Hematopoietic multipotent progenitor cell treated with erythropoietin and hydrocortisone succinate and interleukin-3 and kit ligand, for 6 days (in vitro differentiated cells): ENCODE measurements around the gene TSKU.

ENCODE experiments used
- DNase-seq: peaks from one replicate; pipeline ENCODE4 v3.0.0-alpha.2; 2015

TSKU gene, protein sequence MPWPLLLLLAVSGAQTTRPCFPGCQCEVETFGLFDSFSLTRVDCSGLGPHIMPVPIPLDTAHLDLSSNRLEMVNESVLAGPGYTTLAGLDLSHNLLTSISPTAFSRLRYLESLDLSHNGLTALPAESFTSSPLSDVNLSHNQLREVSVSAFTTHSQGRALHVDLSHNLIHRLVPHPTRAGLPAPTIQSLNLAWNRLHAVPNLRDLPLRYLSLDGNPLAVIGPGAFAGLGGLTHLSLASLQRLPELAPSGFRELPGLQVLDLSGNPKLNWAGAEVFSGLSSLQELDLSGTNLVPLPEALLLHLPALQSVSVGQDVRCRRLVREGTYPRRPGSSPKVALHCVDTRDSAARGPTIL

DNA sequence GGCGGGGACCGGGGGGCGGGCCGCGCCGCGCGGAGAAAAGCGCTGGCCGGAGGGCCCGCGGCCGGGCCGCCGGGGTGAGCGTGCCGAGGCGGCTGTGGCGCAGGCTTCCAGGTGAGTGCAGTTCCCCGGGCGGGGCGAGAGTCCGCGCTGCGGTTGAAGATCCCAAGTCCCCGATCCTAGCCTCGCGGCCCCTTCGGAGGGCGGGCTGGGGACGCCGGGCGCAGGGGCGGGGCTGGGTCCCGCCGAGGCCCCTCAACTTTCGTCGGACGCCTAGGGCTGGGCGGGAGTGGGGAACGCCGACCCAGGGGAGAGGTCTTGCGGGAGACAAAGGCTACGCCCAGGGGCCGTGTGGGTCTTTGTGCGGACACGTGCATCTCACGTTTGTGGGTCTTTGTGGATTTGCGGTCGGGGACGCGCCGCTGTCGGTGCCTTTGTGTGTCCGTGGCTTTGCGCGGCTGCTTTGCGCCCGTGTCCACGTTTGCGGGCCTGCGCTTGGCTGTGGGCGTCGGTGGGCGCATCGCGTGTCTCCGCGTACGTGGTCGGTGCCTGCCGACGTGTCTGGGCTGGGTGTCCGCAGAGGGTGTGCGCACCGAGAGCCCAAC lies at the start of gene TSKU:
TSS of gene TSKU (plus strand) at position 63 of the 602 bp plus-strand sequence. CDS start 12,261 bp downstream, outside the sequence.
- DNase-seq = peak; percentile 32

DNA sequence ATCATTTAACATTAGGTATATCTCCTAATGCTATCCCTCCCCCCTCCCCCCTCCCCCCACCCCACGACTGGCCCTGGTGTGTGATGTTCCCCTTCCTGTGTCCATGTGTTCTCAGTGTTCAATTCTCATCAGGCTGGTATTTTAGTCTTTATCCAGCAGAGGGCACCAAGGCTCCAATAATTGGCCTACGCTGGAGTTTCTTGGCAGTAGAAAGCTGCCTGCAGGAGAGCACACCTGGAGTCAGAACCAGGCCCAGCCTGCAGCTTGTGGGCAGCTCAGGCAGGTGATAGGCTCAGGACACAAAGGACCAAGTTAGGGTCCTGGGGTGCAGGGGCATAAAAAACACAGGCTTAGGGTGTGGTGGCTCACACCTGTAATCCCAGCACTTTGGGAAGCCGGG lies 49.2 kb upstream of the TSKU start:
- DNase-seq = peak; percentile 89

DNA sequence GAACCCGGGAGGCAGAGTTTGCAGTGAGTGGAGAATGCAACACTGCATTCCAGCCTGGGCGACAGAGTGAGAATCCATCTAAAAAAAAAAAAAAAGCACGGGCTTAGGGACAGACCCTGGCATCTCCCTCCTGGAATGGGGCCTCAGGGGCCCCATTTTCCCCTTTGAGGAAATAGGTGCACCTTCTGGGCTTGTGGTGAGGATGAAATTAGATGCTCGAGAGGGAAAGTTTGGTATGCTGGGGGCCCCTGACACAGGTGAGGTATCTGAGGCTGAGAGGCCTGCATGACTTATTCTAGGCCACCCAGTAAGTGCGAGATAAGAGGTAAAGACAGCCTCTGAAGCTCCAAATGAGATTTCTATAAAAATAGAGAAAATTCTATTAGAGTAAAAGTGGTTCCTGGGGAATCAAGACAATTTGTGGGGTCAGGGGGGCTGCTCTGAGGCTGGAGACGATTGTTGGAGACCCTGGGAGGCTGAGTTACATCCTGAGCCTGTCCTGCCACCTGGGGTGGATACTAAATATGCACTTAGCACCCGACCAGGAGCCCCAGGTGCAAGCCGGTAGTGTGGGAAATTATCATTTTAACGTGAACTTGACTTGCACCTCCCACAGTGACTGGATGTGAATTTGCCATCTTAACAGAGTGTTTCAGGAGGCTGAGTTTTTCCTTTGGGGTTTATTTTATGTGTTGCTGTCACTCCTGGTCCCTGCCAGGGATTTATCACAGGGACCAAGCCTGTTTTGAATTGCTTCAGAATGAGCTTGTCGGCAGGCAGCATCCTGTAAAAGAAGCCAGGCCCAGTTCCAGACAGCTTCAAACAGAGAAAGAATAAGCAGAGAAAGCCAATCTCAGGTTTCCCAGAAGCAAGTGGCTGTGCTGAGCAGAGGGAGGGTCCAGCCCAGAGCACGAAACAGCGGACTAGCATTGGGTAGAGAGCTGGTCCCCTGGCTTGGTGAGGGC lies 48.4 kb upstream of the TSKU start:
- no peak for DNase-seq

DNA sequence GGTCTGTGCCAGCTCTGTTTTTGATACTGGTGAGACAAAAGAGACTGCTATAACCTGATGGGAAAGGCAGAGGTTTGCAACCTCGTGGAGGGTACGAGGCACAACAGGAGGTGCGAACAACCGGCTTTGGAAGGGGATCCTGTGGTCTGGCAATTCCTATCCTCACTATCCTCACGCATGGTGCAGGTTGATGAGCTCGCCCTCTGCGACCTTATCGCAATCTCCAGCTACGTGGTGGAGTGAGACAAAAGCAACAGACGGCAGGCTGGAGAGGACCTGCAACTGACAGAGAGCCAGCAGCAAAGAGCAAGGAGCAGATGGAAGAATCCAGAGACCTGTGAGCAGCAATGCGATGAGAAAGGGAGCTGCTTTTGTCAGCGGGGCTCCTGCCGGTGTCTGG lies 47.3 kb upstream of the TSKU start:
- DNase-seq = peak; percentile 59

DNA sequence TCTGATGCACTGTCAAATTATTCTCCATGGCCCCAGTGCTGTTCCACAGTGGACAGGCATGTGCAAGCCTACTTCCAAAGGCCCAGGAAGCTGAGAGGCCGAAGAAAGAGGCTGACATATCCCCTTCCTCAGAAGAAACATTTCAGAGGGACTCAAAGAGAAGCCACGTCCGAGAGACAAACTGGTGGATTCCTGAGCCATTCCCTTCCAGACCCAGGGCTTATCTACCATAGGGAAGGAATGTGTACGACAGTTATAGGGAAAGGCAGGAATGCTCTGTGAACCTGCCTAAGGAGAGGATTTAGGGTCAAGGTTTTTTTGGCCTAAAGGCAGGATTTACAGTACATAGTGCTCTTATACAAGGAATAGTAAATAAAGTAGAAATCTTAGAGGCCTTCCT lies 46.9 kb upstream of the TSKU start:
- no peak for DNase-seq

DNA sequence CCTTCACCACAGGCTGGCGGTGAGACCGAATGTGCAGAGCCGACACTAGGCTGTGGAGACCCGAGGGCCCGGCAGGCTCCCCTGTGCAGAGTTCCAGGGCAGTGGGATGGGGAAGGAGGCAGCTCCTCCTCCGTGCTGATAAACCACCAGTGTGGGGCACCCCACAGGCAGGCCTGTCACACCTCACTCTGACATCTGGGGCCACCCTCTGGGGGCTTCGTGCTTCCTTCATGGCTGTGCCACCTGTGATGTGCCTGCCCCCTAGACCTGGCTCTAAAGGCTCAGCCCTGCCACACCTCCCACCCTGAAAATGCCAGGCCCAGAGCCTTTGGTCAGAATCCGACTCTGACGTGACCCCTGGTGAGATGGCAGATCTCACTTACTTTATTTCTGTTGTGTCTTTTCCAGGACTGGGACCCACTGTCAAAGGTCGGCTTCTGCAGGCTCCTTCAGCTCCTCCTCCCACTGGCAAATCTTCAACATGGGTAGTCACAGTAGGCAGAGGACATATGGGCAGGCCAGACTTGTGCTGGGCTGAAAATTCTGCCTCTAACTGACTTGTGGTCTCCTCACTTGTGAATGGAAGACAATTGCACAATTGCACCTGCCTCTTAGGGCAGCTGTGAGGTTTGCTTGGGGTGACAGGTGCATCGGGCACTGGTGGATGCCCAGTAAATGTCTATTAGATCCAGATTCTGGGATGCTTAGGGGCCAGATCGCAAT lies 46.2 kb upstream of the TSKU start:
- DNase-seq = no peak

DNA sequence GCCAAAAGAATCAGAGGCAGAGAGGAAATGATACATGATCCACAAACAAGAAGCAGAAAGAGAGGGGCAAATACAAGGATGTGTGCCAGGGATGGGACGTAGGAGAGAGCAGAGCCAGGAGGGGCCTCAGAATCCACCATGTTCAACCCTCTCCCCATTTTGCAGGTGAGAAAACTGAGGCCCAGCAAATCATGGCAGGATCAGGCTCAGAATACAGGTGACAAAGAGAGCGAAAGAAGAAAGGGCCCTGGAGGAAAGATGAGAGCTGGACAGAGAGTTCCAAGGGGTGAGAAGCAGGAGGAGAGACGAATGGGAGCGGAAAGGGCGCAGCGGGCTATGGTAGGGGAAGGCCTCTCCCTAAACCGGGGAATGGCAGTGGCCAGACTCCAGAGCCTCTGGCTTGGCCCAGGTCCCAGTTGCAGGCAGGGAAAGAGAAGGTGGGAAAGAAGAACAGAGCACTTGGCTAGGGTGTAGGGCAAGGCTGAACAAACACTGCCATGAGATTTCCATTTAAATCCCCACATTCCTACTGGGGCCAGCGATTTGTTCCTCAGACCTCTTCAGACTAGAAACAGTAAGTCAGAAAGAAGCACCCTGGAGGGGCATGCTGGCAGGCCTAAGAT lies 44.4 kb upstream of the TSKU start:
- DNase-seq = no peak

DNA sequence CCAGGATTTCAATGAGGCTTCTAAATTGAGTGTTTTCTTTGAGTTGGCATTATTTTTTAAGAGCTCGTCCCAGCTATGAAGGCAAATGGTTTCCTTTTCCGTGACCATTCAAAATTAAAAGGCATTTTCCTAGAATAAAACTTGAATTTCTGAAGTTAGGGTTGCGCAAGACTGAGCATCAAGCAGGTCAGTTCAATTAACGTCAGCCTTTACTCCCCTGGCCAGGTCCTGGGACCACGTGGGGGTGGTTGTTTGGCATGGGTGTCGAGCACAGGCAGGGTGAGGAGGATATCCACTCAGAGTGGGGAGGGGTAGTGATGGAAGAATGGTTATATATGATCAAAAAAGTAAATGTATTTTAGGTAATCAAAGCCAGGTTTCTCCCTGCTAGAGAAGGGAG lies 43.4 kb upstream of the TSKU start:
- no peak for DNase-seq

DNA sequence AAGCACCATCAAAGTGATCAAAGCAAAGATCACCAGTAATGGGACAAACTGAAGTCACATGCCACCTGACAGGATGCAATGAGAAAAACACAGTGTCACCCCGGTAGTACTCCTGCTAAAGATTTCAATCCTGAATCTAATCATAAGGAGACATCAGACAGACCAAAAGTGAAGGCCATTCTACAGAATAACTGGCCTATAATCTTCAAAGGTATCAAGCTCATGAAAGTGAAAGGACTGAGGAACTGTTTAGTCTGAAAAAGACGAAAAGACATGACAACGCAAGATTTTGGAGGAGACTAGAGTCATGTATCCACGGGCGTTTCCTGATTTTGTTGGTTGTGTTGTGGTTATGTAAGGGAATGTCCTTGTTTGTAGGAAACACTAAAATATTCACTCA lies 42.4 kb upstream of the TSKU start:
- no peak for DNase-seq

DNA sequence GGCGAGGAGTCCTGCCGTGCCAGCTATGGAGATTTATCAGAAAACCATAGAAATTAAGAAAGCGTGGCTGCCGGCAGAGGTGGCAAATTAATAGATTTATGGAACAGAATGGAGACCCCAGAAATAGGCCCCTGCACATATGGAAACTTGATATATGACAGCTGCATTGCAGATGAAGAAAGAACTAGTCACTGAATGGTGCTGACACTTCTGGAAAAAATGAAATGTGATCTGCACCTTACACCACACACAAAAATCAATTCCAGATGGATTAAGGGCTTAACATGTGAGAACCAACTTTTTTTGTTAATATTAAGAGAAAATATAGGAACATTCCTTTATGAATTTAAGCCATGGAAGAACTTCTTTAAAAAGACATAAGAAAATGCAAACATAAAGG lies 40.3 kb upstream of the TSKU start:
- DNase-seq = no peak

DNA sequence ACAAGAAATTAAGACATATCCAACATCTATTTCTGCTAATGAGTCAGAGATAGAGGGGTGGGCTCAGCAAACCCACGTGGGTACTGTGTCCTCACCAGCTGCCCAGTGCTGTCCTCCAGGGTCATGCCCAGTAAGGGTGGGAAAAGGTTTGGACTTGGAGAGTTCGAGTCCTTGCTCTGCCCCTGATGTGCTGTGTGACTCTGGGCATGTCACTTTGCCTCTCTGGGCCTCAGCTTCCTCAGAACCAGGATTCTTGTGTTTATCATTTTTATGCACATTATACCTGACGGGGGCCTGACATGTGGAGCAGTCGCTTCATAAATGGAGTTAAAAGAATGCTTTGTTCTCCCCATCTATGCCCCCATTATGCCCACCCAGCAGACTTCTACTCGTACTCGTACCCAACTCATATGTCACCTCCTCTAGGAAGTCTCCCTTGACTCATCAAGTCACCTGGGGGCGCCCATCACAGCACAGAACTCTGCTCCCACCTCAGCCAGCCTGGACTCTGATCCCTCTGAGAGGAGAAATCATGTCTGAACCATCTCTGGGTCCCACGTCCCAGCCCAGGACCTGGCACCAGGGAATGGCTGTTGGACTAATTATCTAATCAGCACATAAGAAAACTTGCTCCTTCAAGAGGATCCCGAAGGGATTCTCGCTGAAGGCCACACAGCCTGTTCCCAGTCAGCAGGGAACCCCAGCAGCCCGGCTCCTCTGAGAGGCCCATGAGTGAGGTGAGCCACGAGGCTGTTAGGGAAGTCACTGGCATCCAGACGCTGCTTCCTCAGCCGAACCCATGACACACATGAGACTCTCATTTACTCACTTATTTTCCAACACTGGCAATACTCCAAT lies 38.7 kb upstream of the TSKU start:
- peak; percentile 71 for DNase-seq

DNA sequence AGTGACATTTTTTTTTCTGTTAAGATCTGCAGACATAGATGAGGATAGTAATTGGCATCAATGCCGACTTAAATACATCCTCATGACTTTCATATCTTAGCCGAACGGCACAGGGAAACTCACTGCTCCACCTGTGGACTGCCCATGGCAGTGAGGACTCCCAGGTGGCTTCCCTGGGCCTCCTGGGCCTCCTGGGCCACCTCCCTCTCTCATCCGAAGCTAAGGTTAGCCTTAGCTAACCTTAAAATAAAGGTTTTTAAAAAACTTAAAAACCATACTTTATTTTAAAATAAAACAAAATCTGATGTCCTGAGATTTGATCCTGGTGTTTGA lies 38.1 kb upstream of the TSKU start:
- no peak for DNase-seq

DNA sequence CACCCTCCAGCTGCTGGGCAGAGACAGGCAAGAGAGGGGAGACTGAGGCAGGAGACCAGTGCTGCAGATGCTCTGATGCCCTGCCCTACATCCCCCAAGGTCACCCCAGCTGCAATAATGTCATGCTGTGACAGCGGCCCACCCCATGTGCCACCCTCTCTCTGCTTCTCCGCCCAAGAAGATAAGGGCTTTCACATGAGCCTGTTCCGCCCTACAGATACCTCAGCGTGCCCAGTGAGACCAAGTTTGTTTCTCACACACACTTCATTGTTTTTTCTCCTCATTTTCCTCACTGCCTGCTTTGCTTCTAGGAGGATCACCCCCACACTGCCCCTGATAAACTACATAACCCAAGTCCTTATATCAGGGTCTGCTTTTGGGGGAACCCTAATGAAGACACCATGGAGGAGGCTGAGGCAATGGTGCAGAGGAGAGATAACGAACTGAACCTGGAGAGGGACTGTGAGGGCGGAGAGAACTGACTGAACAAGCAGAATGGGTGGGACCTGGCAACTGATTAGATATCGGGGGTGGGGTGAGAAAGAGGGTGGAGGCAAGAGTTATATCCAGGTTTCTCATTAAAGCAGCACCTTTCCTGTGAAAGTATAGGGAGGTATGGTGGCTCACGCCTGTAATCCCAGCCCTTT lies 37.5 kb upstream of the TSKU start:
- DNase-seq = peak; percentile 98

DNA sequence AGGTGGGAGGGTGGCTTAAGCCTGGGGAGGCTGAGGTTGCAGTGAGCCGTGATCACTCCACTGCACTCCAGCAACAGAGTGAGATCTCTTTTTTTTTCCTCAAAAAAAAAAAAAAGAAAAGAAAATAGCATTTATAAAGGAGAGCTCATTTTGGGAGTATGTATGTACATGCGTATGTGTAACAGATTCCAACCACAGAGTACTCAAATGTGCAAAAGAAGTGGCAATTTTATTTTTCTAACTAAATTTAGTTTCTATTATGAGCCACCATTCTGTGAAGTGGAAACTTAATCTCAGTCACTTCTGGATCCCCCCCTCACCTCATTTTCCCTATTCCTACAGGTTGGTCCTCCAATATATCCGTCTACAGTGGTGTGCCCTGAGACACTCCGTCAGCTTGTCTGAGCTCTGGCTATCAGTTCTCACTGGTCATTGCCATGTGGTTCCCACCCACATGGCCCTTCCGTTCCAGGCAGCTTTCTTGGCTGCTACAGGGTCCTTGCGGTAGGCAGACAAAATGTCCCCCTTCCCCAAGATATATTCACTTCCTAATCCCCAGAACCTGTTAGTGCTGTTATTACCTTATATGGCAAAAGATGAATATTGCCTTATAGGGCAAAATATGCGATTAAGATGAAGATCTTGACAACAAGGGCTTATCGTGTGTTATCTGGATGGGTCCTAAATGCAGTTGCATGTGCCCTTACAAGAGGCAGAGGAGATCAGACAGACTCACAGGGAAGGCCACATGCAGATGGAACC lies 35.8 kb upstream of the TSKU start:
- DNase-seq = no peak

DNA sequence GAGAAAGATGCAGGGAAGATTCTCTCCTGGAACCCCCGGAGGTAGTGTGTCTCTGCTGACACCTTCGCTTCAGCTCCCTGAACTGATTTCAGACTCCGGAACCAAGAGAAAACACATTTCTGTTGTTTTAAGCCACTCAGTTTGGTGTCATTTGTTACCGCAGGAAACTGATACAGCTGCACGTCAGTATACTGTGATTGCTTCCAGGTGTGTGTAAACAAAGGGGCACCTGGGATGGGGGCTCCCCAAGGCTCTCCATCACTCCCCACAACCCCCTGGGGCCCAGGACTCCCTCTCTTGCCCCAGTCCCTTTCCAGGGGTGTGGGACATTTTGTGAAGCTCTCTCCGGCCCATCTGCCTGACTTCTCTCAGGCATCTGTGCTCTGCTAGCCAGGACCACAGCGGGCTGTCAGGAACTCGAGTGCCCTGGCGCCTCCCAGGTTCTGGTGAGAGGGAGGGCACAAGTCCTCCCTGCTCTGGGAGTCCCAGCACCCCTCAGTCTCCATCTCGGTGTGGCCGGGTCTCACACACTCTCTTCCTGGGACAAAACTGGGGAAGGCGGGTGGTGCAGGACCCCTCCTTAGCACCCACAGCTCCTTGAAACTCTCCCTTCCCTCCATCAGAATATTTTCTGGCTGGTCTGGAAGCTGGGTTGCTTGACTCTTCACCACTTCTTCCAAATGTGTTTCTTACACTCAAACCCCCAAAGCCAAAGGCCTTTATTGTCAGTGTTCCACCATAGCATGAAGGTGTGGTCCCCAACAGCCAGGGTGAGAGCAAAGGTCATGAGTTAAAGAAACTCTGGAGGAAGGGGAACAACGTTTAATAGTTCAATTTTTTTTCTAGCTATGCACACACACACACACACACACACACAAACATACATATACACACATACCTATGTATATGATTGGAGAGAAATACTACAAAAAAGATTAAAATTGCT lies 35.0 kb upstream of the TSKU start:
- no peak for DNase-seq

DNA sequence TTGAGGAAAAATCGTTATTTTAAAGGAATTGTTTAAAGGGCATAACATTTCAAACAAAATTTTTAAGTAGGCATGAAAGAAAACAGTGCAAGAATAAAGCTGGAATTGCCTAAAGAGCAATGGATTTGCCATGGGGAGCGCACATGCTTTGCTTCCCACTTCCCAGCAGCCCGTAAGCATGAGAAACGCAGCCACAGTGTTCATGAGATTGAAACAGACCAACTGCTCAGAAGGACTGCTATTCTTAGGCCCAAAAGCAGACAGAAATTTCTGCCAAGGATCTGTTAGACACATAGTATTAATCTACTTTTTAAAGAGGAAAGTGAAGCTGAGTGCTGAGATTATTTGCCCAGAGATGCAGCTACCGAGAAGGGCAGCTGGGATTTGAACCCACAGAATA lies 34.2 kb upstream of the TSKU start:
- no peak for DNase-seq

DNA sequence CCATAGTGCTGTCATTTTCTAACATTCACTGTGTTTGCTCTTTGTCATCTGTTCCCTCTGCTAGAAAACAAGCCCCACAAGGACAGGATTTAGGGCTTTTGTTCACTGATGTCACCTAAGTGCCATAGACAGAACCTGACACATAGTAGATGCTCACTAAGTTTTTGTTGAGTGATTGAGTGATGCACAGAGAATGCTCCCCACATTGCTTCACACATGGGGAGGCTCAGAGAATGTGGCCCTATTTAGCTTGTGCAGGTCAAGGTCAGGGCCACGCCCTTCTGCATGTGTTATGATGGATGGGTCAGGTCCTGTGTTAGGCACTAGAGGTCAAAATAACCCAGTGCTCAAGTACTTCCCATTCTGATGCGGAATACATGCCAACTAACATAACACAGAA lies 33.1 kb upstream of the TSKU start:
- DNase-seq = no peak

DNA sequence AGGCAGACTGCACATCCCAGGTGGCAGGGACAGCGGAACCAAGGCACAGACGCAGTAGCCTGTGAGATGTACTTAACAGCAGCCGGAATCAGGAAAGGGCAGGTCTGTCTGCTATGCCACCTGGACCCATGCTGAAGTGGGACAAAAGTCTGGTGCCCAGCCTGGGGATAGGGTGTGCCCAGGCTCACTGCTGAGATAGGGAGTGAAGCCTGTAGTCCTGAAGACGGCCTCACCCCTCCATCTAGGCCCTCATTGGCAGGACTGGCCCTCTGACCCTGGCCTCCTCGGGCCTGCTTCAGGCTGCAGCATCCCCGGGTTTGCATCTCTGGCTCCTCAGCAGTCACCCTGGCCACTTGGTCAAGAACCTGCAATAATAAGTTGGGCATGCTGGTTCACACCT lies 32.4 kb upstream of the TSKU start:
- DNase-seq = no peak
